HepG2 (cell line): ENCODE results near the gene RPS6KL1. TPM values are rescaled to one million over a fixed set of nuclear protein-coding genes. Genes with fewer than 3 reads are reported as not detected.

Experiments used
- ATAC-seq: fragments of 200-7000 bp; cut with Tn5 transposase; 3 replicates; pipeline ENCODE4 v1.9.1; 2020; ENCODE audit warnings: mild to moderate bottlenecking, moderate library complexity
- BruUV-seq: library from RNA; stranded (reverse); fragments of 400-500 nt; replicated peaks from 2 replicates; lab custom pipeline; 2021; lab: Mats Ljungman, UMichigan
- CTCF ChIA-PET: fragments of 300-600 bp; formaldehyde crosslinking; extraction: SDS; loops from one replicate; lab custom pipeline; 2021; ENCODE audit warnings: low total read pairs, inconsistent platforms, low intra/inter-chr PET ratio; lab: Yijun Ruan, JAX
- POLR2A ChIA-PET: fragments of 350-600 bp; sonication (Branson Sonifier 250); formaldehyde crosslinking; loops from one replicate; lab custom pipeline; 2020; ENCODE audit warnings: antibody characterized with exemption, inconsistent platforms; lab: Yijun Ruan, JAX
- DNase-seq: peaks from one replicate; pipeline ENCODE4 v3.0.0-alpha.2; 2015; ENCODE audit warnings: low spot score
- FAIRE-seq: peaks from 3 replicates; lab custom pipeline; 2011; peaks lifted over from hg19 to GRCh38; lab: Jason Lieb, UNC
- H2AFZ ChIP-seq: one replicate; pipeline ENCODE4 v1.6.1; 2011; ENCODE audit warnings: low read length, inconsistent platforms
- H3K27ac ChIP-seq: fragments of 300-600 bp; 3 replicates; pipeline ENCODE4 v1.8.0; 2011; ENCODE audit warnings: mixed run types, mild to moderate bottlenecking, mixed read lengths, low read length, inconsistent platforms; ENCODE audit not compliant: insufficient read depth; ENCODE audit errors: extremely low read length
- H3K27me3 ChIP-seq, 2 experiments: fragments of 200-600 bp in 1 of 2; 2 replicates in 1 of 2; 3 replicates in 1 of 2; pipeline versions ENCODE4 v1.6.0 to v1.8.0; 2011; ENCODE audit warnings: low read length in 2 of 2, mild to moderate bottlenecking in 2 of 2, moderate library complexity in 2 of 2, inconsistent platforms in 1 of 2; ENCODE audit not compliant: insufficient read depth in 2 of 2, control insufficient read depth in 1 of 2
- H3K36me3 ChIP-seq, 2 experiments: fragments of 200-600 bp in 1 of 2; replicated peaks in 1 of 2; 2 replicates in 1 of 2; 3 replicates in 1 of 2; pipeline versions ENCODE4 v1.5.1 to v1.8.0; 2011; ENCODE audit warnings: low read length in 2 of 2, inconsistent platforms in 1 of 2; ENCODE audit not compliant: insufficient read depth in 2 of 2, control insufficient read depth in 1 of 2
- H3K4me1 ChIP-seq: 2 replicates; pipeline ENCODE4 v1.5.1; 2012; ENCODE audit warnings: low read length, inconsistent platforms; ENCODE audit not compliant: insufficient read depth
- H3K4me2 ChIP-seq: 2 replicates; pipeline ENCODE4 v1.6.0; 2011; ENCODE audit warnings: low read depth, low read length, inconsistent platforms
- H3K4me3 ChIP-seq, 3 experiments: fragments of 200-600 bp in 1 of 3; sonication (generic), shearing (Covaris generic) in 1 of 3; replicated peaks in 1 of 3; 2 replicates each; pipeline ENCODE4 v1.5.1; 2011 to 2016; ENCODE audit warnings: low read length in 3 of 3, inconsistent platforms in 2 of 3, low read depth in 2 of 3, mild to moderate bottlenecking in 2 of 3, control low read depth in 1 of 3, mixed read lengths in 1 of 3; ENCODE audit not compliant: insufficient read depth in 1 of 3
- H3K79me2 ChIP-seq: one replicate; pipeline ENCODE4 v1.6.1; 2011; ENCODE audit warnings: low read length, inconsistent platforms; ENCODE audit not compliant: insufficient read depth
- H3K9ac ChIP-seq: 2 replicates; pipeline ENCODE4 v1.6.0; 2011; ENCODE audit warnings: mild to moderate bottlenecking, low read depth, low read length, inconsistent platforms; ENCODE audit not compliant: insufficient read depth
- H3K9me3 ChIP-seq: 2 replicates; pipeline ENCODE4 v1.5.1; 2012; ENCODE audit warnings: mild to moderate bottlenecking, low read length
- H4K20me1 ChIP-seq: 2 replicates; pipeline ENCODE4 v1.6.0; 2011; ENCODE audit warnings: inconsistent platforms, mild to moderate bottlenecking, low read length, moderate library complexity; ENCODE audit not compliant: insufficient read depth
- ARHGAP35 ChIP-seq: sonication (generic); formaldehyde crosslinking; IDR thresholded peaks from 2 replicates; pipeline ENCODE4 v1.9.0; 2022; ENCODE audit warnings: mild to moderate bottlenecking, inconsistent platforms, moderate library complexity, missing genetic modification reagents, borderline replicate concordance
- ASH2L ChIP-seq: fragments of 300-600, 200-600 bp; sonication (generic); IDR thresholded peaks from 2 replicates; pipeline ENCODE4 v1.7.0; 2017; ENCODE audit warnings: low read depth, mild to moderate bottlenecking, moderate library complexity, mixed read lengths, low read length; ENCODE audit not compliant: insufficient read length
- CENPX ChIP-seq: sonication (generic); formaldehyde crosslinking; IDR thresholded peaks from 2 replicates; pipeline ENCODE4 v1.9.0; 2021; ENCODE audit warnings: mild to moderate bottlenecking, missing genetic modification reagents, moderate library complexity
- FOXO1 ChIP-seq: sonication (generic); formaldehyde crosslinking; IDR thresholded peaks from 2 replicates; pipeline ENCODE4 v1.4.0; 2020; ENCODE audit warnings: missing genetic modification reagents
- IKZF5 ChIP-seq: IDR thresholded peaks from 2 replicates; pipeline ENCODE4 v1.6.1; 2018; ENCODE audit warnings: missing genetic modification reagents, mild to moderate bottlenecking, missing compliant biosample characterization
- KLF6 ChIP-seq: IDR thresholded peaks from 2 replicates; pipeline ENCODE4 v1.8.0; 2016; ENCODE audit warnings: missing biosample characterization, missing genetic modification reagents
- MBNL3 ChIP-seq: fragments of 250-450 bp; sonication (Bioruptor Pico); conservative IDR thresholded peaks from 2 replicates; pipeline ENCODE4 v1.8.0; 2022; ENCODE audit warnings: mild to moderate bottlenecking, inconsistent platforms
- MXD4 ChIP-seq: IDR thresholded peaks from 2 replicates; pipeline ENCODE4 v1.6.1; 2016; ENCODE audit warnings: mild to moderate bottlenecking, missing biosample characterization, missing genetic modification reagents
- MYC ChIP-seq: sonication (generic); formaldehyde crosslinking; IDR thresholded peaks from 2 replicates; pipeline ENCODE4 v1.9.0; 2021; ENCODE audit warnings: missing genetic modification reagents, borderline replicate concordance
- RFX5 ChIP-seq: IDR thresholded peaks from 2 replicates; pipeline ENCODE4 v1.6.1; 2011; ENCODE audit warnings: low read depth, low read length, improper control_type of control experiment
- SNAPC2 ChIP-seq: sonication (generic); formaldehyde crosslinking; IDR thresholded peaks from 2 replicates; pipeline ENCODE4 v1.8.1; 2022; ENCODE audit warnings: mild to moderate bottlenecking, missing genetic modification reagents
- SSRP1 ChIP-seq: IDR thresholded peaks from 2 replicates; pipeline ENCODE4 v1.6.1; 2016; ENCODE audit warnings: control low read depth
- ZBTB42 ChIP-seq: sonication (generic); formaldehyde crosslinking; IDR thresholded peaks from 2 replicates; pipeline ENCODE4 v1.5.0; 2020; ENCODE audit warnings: mild to moderate bottlenecking, missing genetic modification reagents
- ZBTB8A ChIP-seq: sonication (generic); formaldehyde crosslinking; IDR thresholded peaks from 2 replicates; pipeline ENCODE4 v1.4.0; 2020; ENCODE audit warnings: mild to moderate bottlenecking, low read depth, missing genetic modification reagents, borderline replicate concordance
- ZNF282 ChIP-seq: fragments of 450-650 bp; IDR thresholded peaks from 2 replicates; pipeline ENCODE4 v1.6.1; 2018; ENCODE audit not compliant: partially characterized antibody
- ZNF367 ChIP-seq: sonication (generic); formaldehyde crosslinking; IDR thresholded peaks from 2 replicates; pipeline ENCODE4 v1.4.0; 2020; ENCODE audit warnings: missing genetic modification reagents, borderline replicate concordance
- ZNF382 ChIP-seq: sonication (generic); formaldehyde crosslinking; IDR thresholded peaks from 2 replicates; pipeline ENCODE4 v1.5.0; 2020; ENCODE audit warnings: missing genetic modification reagents, mild to moderate bottlenecking, borderline replicate concordance
- ZNF530 ChIP-seq: sonication (generic); formaldehyde crosslinking; IDR thresholded peaks from 2 replicates; pipeline ENCODE4 v1.5.0; 2020; ENCODE audit warnings: low read depth, mild to moderate bottlenecking, missing genetic modification reagents
- ZNF577 ChIP-seq: sonication (generic); formaldehyde crosslinking; IDR thresholded peaks from 2 replicates; pipeline ENCODE4 v1.4.0; 2020; ENCODE audit warnings: mild to moderate bottlenecking, low read depth, missing genetic modification reagents, borderline replicate concordance
- ZNF672 ChIP-seq: sonication (generic); formaldehyde crosslinking; IDR thresholded peaks from 2 replicates; pipeline ENCODE4 v1.8.1; 2022; ENCODE audit warnings: missing genetic modification reagents
- WGBS: methylation state at CpG from one replicate; pipeline ENCODE4 v1.1.6; 2017; ENCODE audit warnings: low lambda C conversion rate; 5-methylcytosine and 5-hydroxymethylcytosine counted together
- in situ Hi-C: cut with HindIII; loops from 2 replicates; pipeline ENCODE4 v1.10.0; 2017; ENCODE audit warnings: low pct_unique_long_range_greater_than_20kb; ENCODE audit not compliant: extremely low pct_ligation_motif_present
- intact Hi-C: fragments of 100-400 bp; cut with micrococcal nuclease; formaldehyde crosslinking; loops from one replicate; pipeline ENCODE4 v1.10.0; 2022; ENCODE audit not compliant: unreplicated experiment
- polyA plus RNA-seq, 8 experiments: library from polyadenylated mRNA; depleted of rRNA in 3 of 8; stranded (reverse) in 7 of 8; unstranded in 1 of 8; fragments of >200 nt; fragmentation: Illumina TruSeq in 4 of 8; extraction: Trizol in 4 of 8; gene quantifications; 2 replicates each; pipeline versions ENCODE4 v1.2.1 to v1.2.3, GENCODE V29; 2011 to 2016; ENCODE audit warnings: low read depth in 4 of 8, missing spikeins in 1 of 8, mixed read lengths in 1 of 8; ENCODE audit not compliant: insufficient read depth in 1 of 8
- total RNA-seq, 5 experiments: library from RNA; depleted of rRNA; stranded (reverse); fragments of >200 nt; fragmentation: Illumina TruSeq; extraction: Trizol; gene quantifications; 2 replicates each; pipeline ENCODE4 v1.2.3, GENCODE V29; 2016; ENCODE audit warnings: low read depth in 1 of 5
- TF ChIP-seq, protein P1 (sequence below): fragments of 450-650 bp; IDR thresholded peaks from 2 replicates; pipeline ENCODE4 v1.6.1; 2016

RPS6KL1 gene
- total and polyA plus RNA-seq, 2 of the 13 experiments (the other 11 are each of a cell fraction or from before 2014, with no cell fraction given): 6.5 to 11.5 TPM

- H3K79me2 ChIP-seq: peaks cover 15% of the 10 kb centered on the region
- no peak for TF ChIP-seq ASH2L
- TF ChIP-seq ZBTB42 (CRISPR knock-in tag): no peak
- peak; percentile 25; the same call in 1 of the 2 replicates for TF ChIP-seq IKZF5 (CRISPR knock-in tag)
- TF ChIP-seq FOXO1 (CRISPR knock-in tag): no peak; the same call in 1 of the 2 replicates
- TF ChIP-seq SNAPC2 (CRISPR knock-in tag): peak; percentile 10; the same call in 1 of the 2 replicates
- no peak for TF ChIP-seq ZNF282
- TF ChIP-seq MXD4 (CRISPR knock-in tag): no peak
- no peak for TF ChIP-seq ZNF577 (CRISPR knock-in tag)
- no peak for TF ChIP-seq RFX5
- TF ChIP-seq MBNL3 (CRISPR knock-in tag): no peak
- TF ChIP-seq ZBTB8A (CRISPR knock-in tag): no peak
- TF ChIP-seq ZNF382 (CRISPR knock-in tag): no peak
- TF ChIP-seq KLF6 (CRISPR knock-in tag): no peak
- TF ChIP-seq ARHGAP35 (CRISPR knock-in tag): no peak
- no peak for TF ChIP-seq ZNF367 (CRISPR knock-in tag)
- TF ChIP-seq ZNF530 (CRISPR knock-in tag): no peak
- TF ChIP-seq, protein P1, sequence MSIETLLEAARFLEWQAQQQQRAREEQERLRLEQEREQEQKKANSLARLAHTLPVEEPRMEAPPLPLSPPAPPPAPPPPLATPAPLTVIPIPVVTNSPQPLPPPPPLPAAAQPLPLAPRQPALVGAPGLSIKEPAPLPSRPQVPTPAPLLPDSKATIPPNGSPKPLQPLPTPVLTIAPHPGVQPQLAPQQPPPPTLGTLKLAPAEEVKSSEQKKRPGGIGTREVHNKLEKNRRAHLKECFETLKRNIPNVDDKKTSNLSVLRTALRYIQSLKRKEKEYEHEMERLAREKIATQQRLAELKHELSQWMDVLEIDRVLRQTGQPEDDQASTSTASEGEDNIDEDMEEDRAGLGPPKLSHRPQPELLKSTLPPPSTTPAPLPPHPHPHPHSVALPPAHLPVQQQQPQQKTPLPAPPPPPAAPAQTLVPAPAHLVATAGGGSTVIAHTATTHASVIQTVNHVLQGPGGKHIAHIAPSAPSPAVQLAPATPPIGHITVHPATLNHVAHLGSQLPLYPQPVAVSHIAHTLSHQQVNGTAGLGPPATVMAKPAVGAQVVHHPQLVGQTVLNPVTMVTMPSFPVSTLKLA: no peak
- TF ChIP-seq CENPX: no peak
- no peak for TF ChIP-seq SSRP1
- TF ChIP-seq ZNF672: no peak
- TF ChIP-seq MYC (CRISPR knock-in tag): peak; percentile 65; the same call in 1 of the 2 replicates
These were observed 31.3 kb upstream of the RPS6KL1 start for GRCh38 chr14:74954232-74954946.

More at GRCh38 chr14:74954232-74954946, 31.3 kb upstream of the RPS6KL1 start:
- intact Hi-C loops (loop anchor here (2.0 kb wide), 1 partner anchor 48 kb away; the partner anchor contains the start of gene EIF2B2), in situ Hi-C loops (loop anchor here (5.0 kb wide), 1 partner anchor 48 kb away; the partner anchor contains the start of gene EIF2B2)
- no peaks in the 10 kb centered on the region for H4K20me1 ChIP-seq
- BruUV-seq: no TSS peak
- H2AFZ ChIP-seq: no peak overlapping the region
- H3K27me3 ChIP-seq: no peaks in the 10 kb centered on the region
- FAIRE-seq (peak; percentile 34), ATAC-seq (peak; percentile 72), DNase-seq (peak; percentile 63)
- ChIA-PET CTCF (no interaction called here), POLR2A (interaction anchor here (1.0 to 2.9 kb wide), 10 partner anchors 9 to 116 kb away, joined by 3 to 14 read pairs (median 6); partner anchors contain the start of genes RPS6KL1 and ZC2HC1C)
- peak overlapping the region; percentile 75 to 86 (median 80) for H3K4me3 ChIP-seq
- H3K9ac ChIP-seq: peak overlapping the region; percentile 78
- no peaks in the 10 kb centered on the region for H3K9me3 ChIP-seq
- peak overlapping the region; percentile 97 for H3K27ac ChIP-seq
- no peaks in the 10 kb centered on the region; a peak in 1 of 5 replicates for H3K36me3 ChIP-seq
- WGBS: 5% methylated on average over 4 of the region's 18 CpGs
- peak overlapping the region; percentile 92 for H3K4me2 ChIP-seq
- peaks cover 69% of the 10 kb centered on the region for H3K4me1 ChIP-seq
